ENCODE measurements around the gene FMO5. TPM values are rescaled to one million over a fixed set of nuclear protein-coding genes. Genes with fewer than 3 reads are reported as not detected.

Gene FMO5
- total and polyA plus RNA-seq, 2 of the 13 experiments (the other 11 are each of a cell fraction or from before 2014, with no cell fraction given), result 48.2 to 149 TPM

GRCh38 chr1:147245129-147245528 is 20.0 kb upstream of the FMO5 start:
- Histone ChIP-seq H3K27ac (ENCODE audit: extremely low read length, insufficient read depth, low read length) (no peak overlapping the region), H3K36me3 (replicated peaks in 1 of 2; ENCODE audit: control insufficient read depth in 1 of 2, insufficient read depth in 2 of 2, low read length in 2 of 2) (no peaks in the 10 kb centered on the region), H3K4me2 (ENCODE audit: low read depth, low read length) (peak overlapping the region; percentile 88), H3K4me1 (ENCODE audit: insufficient read depth, low read length) (peaks cover 78% of the 10 kb centered on the region), H3K9ac (ENCODE audit: insufficient read depth, low read depth, low read length) (peak overlapping the region; percentile 50; the same call in 1 of the 2 replicates), H3K4me3 (replicated peaks in 1 of 3; ENCODE audit: insufficient read depth in 1 of 3, low read depth in 2 of 3, low read length in 3 of 3) (peak overlapping the region; percentile 77 to 97 (median 89); a peak in 5 of 6 replicates), H4K20me1 (ENCODE audit: insufficient read depth, low read length) (peaks cover 17% of the 10 kb centered on the region), H3K9me3 (ENCODE audit: low read length) (no peaks in the 10 kb centered on the region), H3K79me2 (ENCODE audit: insufficient read depth, low read length) (peaks cover 81% of the 10 kb centered on the region), H2AFZ (ENCODE audit: low read length) (no peak overlapping the region), H3K27me3 (ENCODE audit: control insufficient read depth in 1 of 2, insufficient read depth in 2 of 2, low read length in 2 of 2) (no peaks in the 10 kb centered on the region; a peak in 1 of 5 replicates)
- intact Hi-C loops (cut with micrococcal nuclease; ENCODE audit: unreplicated experiment), result no loop called here
- in situ Hi-C loops (cut with HindIII; ENCODE audit: extremely low pct_ligation_motif_present, low pct_unique_long_range_greater_than_20kb), result no loop called here
- ATAC-seq, result no peak
- CTCF ChIA-PET (ENCODE audit: low intra/inter-chr PET ratio, low total read pairs), result interaction anchor here (1.5 kb wide), 1 partner anchor 20 kb away, joined by 3 read pairs; the partner anchor contains the start of gene FMO5
- no peak for FAIRE-seq
- POLR2A ChIA-PET, result interaction anchor here (1.1 to 1.2 kb wide), 2 partner anchors 73 to 76 kb away, joined by 3 to 5 read pairs; partner anchors contain the start of gene PRKAB2
- BruUV-seq (replicated peaks), result no TSS peak
- DNase-seq (ENCODE audit: low spot score), result no peak
- WGBS (ENCODE audit: low lambda C conversion rate), result 36% methylated on average over 4 of the region's 6 CpGs
- TF ChIP-seq RBM39 (IDR thresholded peaks at IDR 0.05; ENCODE audit: low read depth, low read length, poor library complexity, severe bottlenecking) (no peak), GMEB2 (CRISPR knock-in tag; IDR thresholded peaks at IDR 0.05; ENCODE audit: low read depth) (no peak), ZSCAN22 (CRISPR knock-in tag; IDR thresholded peaks at IDR 0.05) (no peak), HNRNPH1 (optimal IDR thresholded peaks at IDR 0.05; ENCODE audit: low read depth, low read length) (no peak), REL (CRISPR knock-in tag; conservative IDR thresholded peaks at IDR 0.05) (no peak), ESRRA (CRISPR knock-in tag; IDR thresholded peaks at IDR 0.05; ENCODE audit: low read depth) (no peak), ZBTB38 (CRISPR knock-in tag; IDR thresholded peaks at IDR 0.05) (peak; percentile 37; the same call in 1 of the 2 replicates), THYN1 (CRISPR knock-in tag; IDR thresholded peaks at IDR 0.05; ENCODE audit: borderline replicate concordance, low read depth) (no peak), USF2 (IDR thresholded peaks at IDR 0.05; ENCODE audit: low read depth, low read length) (no peak), USF2 (CRISPR knock-in tag; IDR thresholded peaks at IDR 0.05; ENCODE audit: borderline replicate concordance) (peak; percentile 36; the same call in 1 of the 2 replicates), ZNF10 (CRISPR knock-in tag; IDR thresholded peaks at IDR 0.05; ENCODE audit: borderline replicate concordance, low read depth) (no peak), SP5 (CRISPR knock-in tag; IDR thresholded peaks at IDR 0.05; ENCODE audit: borderline replicate concordance, low read depth) (no peak), ZNF224 (CRISPR knock-in tag; IDR thresholded peaks at IDR 0.05) (no peak), SALL1 (CRISPR knock-in tag; IDR thresholded peaks at IDR 0.05) (no peak), ZNF605 (CRISPR knock-in tag; IDR thresholded peaks at IDR 0.05) (no peak), SIX1 (CRISPR knock-in tag; IDR thresholded peaks at IDR 0.05; ENCODE audit: borderline replicate concordance) (no peak), BHLHE40 (IDR thresholded peaks at IDR 0.05; ENCODE audit: low read length) (peak; percentile 66), RBFOX2 (IDR thresholded peaks at IDR 0.05; ENCODE audit: low read depth, low read length) (peak; percentile 44; the same call in 1 of the 2 replicates), SP1 (IDR thresholded peaks at IDR 0.05) (no peak), SP1 (CRISPR knock-in tag; IDR thresholded peaks at IDR 0.05) (no peak)

Measured in HepG2 (cell line).